ENCODE results near the gene PDK2.
A peak's percentile ranks its signal among the peaks of the same experiment; 100 is the strongest.

The PDK2 gene

DNA sequence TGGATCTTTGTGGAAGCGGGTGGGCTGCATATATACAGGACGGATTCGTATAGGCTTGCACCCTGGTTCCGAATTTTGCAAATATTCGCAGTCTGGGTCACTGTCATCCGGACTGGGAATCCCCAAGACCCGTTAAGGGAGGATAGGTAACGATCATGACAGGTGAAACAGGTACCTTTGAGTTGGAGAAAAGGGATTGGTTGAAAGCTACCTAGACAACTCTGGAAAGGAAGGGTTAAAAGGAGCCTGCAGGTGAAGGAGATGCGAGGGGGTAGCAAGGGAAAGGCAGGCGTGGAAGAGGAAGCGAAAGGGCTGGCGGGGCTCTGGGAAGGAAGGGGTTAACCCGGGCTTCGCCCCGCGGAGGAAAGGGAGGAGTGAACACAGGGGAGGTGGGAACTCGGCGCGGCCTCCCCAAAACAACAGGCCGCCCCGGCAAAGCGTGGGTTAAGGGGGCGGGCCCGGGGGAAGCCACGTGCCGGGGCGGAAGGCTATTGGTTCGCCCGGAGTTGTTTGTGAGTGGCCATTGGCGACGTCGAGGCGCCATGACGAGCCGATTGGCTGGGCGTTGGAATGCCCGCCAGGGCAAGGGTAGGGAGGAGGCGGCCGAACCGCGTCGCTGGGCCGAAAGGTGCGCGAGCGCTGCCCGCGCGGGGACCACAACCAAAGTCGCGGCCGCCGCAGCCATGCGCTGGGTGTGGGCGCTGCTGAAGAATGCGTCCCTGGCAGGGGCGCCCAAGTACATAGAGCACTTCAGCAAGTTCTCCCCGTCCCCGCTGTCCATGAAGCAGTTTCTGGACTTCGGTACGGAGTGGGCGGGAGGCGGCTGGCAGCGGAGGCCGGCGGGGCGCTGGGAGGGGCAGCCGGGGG is at the start of gene PDK2:
TSS of gene PDK2 (plus strand) at position 599 of the 867 bp plus-strand sequence. CDS start at position 684, 85 bp downstream.
- H3K4me3 ChIP-seq (ENCODE audit: low read depth, low read length) = peak within 1 kb of the TSS; percentile 53

DNA sequence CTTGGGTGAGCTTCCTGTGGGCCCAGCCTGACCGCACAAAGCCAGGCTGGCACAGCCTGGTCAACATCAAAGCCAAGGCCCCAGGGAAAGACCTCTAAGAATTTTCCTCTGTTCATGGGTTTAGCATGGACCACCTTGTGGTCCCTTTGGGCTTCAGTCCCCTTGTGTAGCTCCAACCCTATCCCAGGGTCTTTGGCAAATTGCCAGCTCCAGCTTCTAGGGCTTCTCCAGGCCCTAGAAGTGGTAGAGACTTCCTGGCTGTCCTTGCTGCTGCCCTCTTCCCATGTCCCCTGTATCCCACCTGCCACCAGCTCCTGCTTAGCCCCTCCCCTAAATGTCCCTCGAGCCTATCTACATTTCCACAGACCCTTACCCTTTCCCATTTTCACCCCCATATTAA is 49.0 kb upstream of the PDK2 start:
- no peak overlapping the region for H3K4me3 ChIP-seq (ENCODE audit: low read depth, low read length)

DNA sequence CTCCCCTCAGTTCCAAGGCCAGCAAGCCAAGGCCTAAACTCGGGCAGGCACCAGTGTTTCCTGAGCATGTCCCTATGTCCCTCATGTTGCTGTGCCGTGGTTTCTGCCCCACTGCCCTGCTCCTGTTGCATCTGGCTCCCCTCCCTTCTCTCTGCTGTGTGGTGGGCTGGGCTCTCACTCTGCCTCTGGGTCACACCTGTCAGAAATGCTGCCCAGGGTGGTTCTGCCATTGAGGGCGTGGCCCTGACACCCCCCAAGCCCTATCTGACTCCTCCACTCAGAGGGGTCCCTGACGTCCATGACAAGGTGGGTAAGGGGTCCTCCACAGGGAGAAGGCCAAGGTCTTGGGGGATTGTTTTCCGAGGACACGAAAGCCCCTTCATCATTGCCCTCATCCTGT is 48.5 kb upstream of the PDK2 start:
- no peak overlapping the region for H3K4me3 ChIP-seq (ENCODE audit: low read depth, low read length)

DNA sequence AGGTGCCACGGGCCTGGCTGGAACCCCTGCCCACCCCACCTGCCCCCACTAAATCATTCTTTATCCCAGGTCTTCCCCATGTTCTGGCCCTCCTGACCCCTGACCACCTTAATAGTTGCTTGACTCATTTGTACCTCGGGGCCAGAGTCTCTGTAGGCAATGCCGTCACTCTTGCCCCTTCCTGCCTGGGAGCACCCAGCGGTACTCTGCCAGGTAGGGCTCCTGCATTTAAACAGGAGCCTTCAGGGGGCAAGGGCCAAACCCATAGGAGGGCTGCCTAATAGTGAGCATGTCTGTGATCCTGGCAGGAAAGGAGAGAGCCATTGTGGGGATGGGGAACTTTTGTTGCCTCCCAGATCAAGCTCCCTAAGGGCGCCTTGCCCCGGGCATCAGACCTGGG is 48.1 kb upstream of the PDK2 start:
- no peak overlapping the region for H3K4me3 ChIP-seq (ENCODE audit: low read depth, low read length)

DNA sequence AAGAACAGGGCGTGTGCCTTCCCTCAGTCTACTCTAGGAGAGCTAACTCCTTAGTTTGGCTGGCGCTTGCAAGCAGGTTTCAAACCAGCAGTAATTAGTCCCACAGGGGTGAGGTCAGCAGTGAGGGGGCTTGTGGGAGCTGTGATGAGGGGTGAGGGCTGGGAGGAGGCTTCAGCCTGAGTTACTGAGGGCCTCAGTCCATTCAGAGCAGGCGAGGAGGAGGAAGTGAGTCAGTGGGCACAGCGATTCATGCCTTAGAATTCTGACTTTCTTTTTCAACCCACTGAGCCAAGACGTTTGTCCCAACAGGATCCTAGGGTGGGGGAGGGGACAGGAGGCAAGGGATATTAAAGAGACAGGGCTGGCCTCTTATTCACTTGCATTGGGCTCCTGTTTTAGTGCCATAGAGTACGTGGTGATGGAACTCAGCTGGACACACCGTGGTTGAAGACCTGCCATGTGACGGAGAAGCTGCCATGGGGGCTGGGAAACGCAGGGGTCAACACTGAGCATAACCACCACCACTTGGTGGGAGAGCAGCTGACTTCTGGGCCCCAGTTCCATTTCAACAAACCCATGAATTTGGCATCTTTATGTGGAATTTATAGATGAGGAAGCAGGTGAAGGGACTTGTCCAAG is 47.5 kb upstream of the PDK2 start:
- no peak overlapping the region for H3K4me3 ChIP-seq (ENCODE audit: low read depth, low read length)

DNA sequence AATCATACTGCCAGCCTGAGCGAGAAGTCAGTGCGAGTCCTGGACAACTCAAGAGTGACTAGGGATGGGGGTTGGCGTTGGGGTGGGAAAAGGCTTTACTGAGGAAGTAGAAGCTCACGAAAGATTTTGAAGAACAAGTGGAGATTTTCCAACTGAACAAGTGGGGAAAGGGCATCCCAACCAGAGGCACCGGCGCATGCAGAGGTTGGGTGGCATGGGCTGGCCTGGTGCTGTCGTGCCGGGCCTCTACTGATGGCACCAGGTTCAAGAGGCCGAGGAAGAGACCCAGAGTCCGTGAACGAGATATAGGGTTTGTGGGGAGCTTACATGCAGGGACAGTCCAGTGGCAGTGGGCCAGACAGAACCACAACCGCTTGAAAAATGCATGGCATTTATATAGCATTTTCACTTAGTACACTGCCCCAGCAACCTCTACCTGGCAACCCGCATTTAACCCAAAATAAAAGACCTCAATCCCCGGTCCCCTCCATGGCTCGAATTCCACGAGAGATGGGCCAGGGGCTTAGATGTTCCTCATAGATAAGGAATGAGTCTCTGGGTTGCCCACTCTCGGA is 46.9 kb upstream of the PDK2 start:
- H3K4me3 ChIP-seq (ENCODE audit: low read depth, low read length) = no peak overlapping the region

DNA sequence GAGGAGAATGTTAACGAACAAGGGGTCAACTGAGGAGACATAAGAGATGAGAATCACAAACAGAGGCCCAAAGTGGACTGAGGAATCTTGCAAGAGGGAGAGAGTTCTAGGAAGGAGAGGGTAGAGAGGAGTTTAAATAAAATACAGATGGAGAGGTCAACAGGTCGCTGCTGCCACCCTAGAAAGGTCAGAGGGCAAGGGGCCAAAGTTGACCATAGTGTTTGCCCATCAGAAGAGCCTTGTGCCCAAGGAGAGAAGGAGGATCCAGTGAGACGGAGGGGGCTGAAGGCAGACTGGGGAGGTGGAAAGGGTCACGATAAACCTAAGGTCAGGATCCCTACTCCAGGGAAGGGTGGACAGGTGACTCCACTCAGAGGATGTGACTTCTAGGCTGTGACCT is 46.2 kb upstream of the PDK2 start:
- no peak overlapping the region for H3K4me3 ChIP-seq (ENCODE audit: low read depth, low read length)

DNA sequence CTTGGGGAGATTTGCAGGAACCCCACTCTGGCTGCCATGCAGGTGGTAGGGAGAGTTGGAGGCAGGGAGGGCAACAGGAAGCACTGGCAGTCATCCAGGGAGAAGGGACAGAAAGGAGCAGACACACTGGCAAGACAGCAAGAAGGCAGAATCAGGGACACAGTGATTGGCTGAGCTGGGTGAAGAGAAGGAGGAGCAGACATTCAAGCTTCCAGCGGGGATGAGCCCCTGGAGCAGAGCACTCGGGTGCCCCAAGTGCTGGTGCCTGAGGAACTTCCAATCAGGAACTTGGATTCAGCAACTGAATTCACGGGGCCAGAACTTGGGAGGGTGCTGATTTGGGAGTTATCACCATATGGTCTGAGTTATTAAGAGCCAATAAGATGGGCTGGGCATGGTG is 45.5 kb upstream of the PDK2 start:
- H3K4me3 ChIP-seq (ENCODE audit: low read depth, low read length) = no peak overlapping the region

DNA sequence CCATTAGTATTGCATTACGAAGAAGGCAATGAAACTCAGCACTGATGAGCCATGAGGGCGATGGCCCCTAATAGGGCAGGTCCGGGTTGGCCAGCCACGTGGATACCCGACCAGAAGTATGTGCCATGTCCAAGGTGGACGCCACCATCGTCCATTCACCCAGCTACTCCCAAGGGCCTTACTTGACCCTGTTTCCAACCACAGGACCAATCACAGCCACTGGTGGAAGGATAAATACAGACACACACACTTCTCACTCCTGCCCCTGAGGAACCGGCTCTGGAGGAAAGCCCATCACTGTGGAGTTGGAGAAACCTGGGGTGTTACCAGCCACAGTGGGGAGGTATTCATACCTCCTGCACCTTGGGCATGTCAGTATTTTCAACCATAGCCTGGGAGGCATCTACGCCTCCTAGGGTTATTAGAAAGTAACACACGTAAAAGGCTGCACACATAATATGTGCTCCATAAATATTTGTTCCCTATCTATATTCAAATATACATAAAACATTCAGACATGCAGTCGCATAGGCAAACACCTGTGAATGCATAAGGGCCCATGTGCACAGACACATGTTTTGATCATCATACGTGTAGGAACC is 44.6 kb upstream of the PDK2 start:
- H3K4me3 ChIP-seq (ENCODE audit: low read depth, low read length) = no peak overlapping the region

DNA sequence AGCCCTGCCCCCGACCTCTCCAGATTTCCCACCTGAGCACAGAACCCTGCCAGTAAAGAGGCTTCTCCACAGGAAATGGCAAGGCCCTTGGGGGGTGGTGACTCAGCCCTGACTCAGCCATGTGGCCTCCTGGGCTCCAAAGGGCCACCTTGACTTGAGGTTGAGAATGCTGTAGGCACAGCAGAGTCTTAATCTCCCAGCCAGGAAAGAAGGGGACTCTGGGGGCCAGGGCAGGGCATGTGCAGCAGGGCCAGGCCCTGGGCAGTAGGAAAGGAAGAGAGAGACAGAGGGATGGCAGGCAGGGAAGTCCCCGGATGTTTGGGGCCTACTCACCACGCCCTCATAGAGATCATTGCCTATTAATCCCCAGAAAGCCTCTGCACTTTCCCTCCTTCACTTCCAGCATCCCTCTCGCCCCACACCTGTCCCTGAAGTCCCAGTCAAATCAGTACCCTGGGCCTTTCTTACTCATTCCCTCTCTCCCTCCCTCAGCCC is 44.0 kb upstream of the PDK2 start:
- no peak overlapping the region for H3K4me3 ChIP-seq (ENCODE audit: low read depth, low read length)

DNA sequence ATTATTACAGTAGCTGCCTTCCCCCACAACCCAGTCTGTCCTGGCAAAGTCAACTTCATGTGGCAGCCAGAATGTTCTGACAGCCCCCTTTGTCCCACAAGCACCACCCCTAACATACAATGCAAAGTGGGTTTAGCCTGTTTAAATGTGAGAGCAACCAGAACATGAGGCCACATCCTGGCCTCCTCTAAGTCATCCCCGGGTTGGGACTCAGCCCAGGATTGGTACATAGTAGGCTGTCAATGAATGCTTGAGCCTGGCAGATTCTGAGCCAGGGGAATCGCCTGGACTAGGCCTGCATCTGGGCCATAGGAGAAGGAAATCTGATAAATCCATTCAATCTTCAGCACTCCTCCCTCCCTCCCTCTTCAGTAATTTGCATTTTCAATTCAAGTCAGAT is 43.5 kb upstream of the PDK2 start:
- no peak overlapping the region for H3K4me3 ChIP-seq (ENCODE audit: low read depth, low read length)

DNA sequence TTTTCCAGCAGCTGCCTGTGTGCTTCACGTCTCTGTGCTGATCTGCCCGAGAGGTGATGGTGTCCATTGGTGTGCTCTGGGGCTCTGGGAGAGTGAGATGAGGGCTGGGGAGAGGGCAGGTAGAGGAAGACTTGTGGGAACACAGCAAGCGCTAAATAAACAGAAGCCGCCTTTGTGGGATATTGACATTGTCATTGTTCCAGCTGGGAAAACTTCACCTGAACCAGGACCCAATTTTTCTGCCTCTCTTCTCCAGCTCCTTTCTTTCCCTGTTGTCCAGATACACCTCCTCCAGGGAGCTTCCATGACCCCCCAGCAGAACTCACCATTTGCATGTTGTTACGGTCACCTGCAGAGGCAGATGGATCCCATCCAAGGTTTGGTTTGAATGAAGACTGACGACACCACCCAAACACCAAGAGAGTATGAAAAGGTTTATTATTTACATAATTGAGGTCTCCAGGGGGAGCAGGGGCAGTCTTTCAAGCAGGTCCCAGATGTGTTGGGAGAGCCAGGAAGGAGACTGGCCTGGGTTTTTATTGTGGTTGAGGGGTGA is 42.8 kb upstream of the PDK2 start:
- no peak overlapping the region for H3K4me3 ChIP-seq (ENCODE audit: low read depth, low read length)

DNA sequence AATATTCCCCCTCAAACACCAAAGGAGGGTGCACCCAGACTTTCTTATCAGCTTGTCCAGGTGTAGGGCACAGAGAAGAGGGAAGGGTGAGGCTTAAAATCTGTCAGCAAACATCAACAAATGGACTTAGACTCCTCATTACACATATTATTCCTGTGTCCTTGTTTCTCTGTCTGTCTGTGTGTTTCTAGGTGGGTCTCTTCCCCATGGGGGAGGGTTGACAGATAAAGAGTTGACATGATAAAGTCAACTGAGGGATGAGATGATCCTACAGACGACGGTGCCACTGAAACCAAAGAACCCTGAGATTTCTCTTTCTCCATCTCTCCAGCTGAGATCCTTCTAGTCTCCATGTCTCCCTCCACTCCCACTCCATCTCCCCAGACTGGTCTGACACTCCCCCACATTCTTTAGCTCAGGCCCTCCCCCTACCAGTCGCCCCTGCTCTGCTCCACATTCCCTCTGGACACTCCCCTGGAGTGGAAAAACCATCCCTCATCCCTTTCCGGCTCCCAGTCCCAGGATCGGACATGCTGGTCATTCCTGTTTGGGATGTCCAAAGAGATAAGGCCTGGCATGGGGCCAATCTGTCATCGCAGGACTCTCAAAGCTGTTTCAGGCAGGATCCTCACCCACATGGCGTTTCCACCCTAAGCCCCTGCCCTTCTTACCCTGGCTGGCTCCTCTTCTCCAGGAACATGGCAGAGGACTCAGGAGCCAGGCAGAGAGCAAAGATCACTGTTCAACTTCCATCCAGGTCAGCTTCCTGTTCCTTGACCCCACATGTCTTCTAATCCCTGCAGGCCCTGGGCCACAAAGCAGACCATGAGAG is 42.1 kb upstream of the PDK2 start:
- H3K4me3 ChIP-seq (ENCODE audit: low read depth, low read length) = no peak overlapping the region

DNA sequence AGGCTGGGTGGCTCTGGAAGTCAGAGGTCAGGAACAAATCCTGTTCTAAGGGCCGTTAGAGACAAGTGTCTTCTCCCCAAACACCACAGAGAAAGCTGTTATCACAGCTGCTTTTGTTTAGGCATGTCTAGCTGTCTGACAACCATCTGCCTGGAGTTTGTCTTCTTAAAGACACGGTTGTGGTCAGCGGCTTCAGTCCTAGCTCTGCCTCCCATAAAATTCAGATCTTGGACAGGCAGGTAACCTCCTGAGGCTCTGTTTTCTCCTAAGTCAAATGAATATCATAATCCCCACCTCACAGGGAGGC is 41.5 kb upstream of the PDK2 start:
- no peak overlapping the region for H3K4me3 ChIP-seq (ENCODE audit: low read depth, low read length)

DNA sequence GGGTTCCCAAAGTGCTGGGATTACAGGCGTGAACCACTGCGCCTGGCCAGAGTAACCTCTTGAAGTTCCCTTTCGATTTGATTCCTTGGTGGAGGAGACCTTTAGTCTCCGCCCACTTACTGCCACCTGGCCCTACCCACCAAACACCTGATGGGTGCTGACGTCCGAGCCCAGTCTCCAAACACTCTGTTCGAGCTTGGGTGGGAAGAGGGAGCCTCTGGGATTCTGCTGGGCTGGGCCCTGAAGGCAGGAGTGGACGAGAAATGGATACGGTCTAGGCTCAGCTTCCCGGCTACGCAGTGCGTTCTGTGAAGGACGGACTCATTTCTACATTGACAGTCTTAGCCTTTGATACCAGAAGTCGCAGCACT is 40.1 kb upstream of the PDK2 start:
- peak overlapping the region; percentile 13 for H3K4me3 ChIP-seq (ENCODE audit: low read depth, low read length)

DNA sequence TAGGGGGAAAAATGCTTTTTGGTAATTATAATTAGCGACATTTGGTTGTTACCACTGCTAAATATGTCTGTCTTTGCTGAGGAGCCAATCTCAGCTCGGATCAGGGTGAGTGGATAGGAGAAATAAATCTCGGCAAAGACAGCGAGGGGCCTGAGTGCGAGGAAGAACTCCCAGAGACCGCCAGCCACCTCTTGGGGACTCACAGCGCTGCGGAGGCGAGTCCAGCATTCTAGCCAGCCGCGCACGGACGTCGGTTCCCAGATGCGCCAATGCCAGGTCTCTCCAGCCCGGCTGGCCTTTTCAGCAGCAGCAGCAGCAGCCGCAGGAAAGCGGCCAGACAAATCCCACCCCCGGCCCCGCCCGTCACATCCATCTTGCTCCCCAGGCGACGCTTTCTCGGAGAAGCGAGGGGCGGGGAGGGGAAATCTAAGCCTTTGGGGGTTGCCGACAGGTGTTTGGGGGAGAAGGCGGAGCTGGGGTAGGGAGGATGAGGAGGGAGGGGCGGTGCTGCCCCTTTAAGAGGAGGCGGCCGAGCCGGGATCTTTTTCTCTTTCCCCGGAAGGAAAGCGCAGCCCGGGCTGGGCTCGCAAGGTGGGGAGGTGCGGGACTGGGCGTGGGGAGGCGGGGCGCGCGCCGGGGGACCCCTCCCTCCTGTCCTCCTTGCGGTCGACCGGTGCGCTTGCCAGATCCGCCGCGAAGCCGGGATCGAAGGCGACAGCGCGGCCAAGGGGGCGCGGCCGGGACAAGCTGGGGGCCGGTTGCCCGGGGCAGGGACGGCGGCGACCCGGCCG is 39.5 kb upstream of the PDK2 start, which contains the start of gene ITGA3:
TSS of gene ITGA3 (plus strand) at position 685 of the 791 bp plus-strand sequence. CDS start 330 bp downstream, outside the sequence.
- peak within 1 kb of the TSS; percentile 78 for H3K4me3 ChIP-seq (ENCODE audit: low read depth, low read length)

DNA sequence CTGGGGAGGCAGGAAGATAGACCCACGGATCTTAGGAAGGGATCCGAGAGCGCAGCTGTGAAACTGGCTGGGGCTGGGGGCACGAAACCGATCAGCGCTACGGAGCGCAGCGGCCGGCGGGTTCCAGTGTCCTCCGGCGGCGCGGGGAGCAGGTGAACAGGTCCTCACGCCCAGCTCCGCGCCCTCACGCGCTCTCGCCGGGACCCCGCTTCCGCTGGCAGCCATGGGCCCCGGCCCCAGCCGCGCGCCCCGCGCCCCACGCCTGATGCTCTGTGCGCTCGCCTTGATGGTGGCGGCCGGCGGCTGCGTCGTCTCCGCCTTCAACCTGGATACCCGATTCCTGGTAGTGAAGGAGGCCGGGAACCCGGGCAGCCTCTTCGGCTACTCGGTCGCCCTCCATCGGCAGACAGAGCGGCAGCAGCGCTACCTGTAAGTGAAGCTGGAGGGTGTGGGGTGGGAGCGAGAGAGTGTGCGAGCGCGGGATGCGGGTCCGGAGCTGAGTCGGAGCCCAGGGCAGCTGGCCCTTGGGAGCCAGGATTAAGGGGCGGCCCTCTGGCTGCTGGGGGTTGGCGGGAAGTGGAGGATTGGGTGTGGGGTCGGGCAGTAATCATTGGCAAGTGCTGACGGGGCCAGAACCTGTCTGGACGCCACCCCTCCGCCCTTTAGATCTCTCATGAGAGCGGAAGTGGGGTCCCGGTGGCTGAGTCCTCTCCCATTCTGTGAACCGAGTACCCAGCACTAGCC is 38.8 kb upstream of the PDK2 start:
- peak overlapping the region; percentile 78 for H3K4me3 ChIP-seq (ENCODE audit: low read depth, low read length)

DNA sequence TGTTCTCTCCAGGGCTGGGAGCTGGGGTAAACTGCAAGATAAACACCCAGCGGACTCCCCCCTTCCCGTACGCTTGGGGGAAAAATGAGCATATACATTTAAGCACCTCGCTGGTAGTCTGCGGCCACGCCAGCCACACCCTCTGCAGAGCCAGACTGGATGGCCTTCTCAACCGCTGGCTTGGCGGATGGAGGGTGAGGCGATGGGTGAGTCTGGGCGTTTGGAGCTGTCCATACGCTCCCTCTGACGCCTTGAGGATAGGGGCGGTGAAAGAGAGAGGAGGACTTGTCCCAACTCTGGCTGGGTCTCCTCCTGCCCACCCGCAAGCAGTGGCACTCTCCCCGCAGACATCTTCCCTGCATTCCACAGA is 38.2 kb upstream of the PDK2 start:
- peak overlapping the region; percentile 78 for H3K4me3 ChIP-seq (ENCODE audit: low read depth, low read length)

DNA sequence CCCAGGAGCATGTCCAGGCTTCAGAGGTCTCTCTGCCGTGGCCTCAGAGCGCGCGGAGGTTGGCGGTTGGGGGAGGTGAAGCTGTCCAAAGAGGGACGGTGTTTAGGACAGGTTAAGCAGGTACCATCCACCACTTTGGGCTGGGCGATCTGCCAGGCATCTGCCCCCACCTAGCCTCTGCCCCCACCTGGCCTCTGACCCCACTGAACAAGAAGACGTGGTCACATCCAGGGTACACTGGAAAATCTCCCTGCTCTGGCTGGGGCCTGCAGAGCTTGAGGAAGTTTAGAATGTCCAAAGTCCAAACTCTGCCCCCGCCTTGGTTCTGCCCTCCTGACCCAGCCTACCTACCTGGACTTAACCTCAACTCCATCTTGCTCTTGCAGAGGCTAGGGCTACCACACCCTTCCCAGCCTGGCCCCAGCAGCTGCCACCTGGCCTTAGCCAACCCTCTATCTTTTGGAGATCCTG is 37.6 kb upstream of the PDK2 start:
- H3K4me3 ChIP-seq (ENCODE audit: low read depth, low read length) = no peak overlapping the region
